B cell (primary cell): ENCODE measurements around the gene HIBCH. TPM values are rescaled to one million over a fixed set of nuclear protein-coding genes. Genes with fewer than 3 reads are reported as not detected.

Source experiments
- ATAC-seq: fragments of 200-7000 bp; cut with Tn5 transposase; one replicate; pipeline ENCODE4 v1.10.0; 2021; ENCODE audit warnings: low read depth, mild to moderate bottlenecking, moderate number of reproducible peaks, moderate library complexity
- CTCF ChIA-PET: fragments of 350-600 bp; sonication (Branson Sonifier 250); formaldehyde crosslinking; loops from one replicate; lab custom pipeline; 2021; ENCODE audit warnings: antibody characterized with exemption, inconsistent platforms; lab: Charles Lee
- POLR2A ChIA-PET: fragments of 350-600 bp; sonication (Branson Sonifier 250); formaldehyde crosslinking; loops from one replicate; lab custom pipeline; 2021; ENCODE audit warnings: antibody characterized with exemption; lab: Charles Lee
- DNase-seq: peaks from one replicate; pipeline ENCODE4 v3.0.0; 2013
- H2AFZ ChIP-seq: 2 replicates; pipeline ENCODE4 v1.6.1; 2012; ENCODE audit warnings: mild to moderate bottlenecking, low read depth, low read length; ENCODE audit not compliant: insufficient read depth, poor library complexity, severe bottlenecking
- H3K27ac ChIP-seq, 2 donors: 1 replicate in 1 of 2; 2 replicates in 1 of 2; pipeline ENCODE4 v1.5.1; 2012 to 2013; ENCODE audit warnings: low read length in 2 of 2, mild to moderate bottlenecking in 2 of 2, moderate library complexity in 1 of 2
- H3K27me3 ChIP-seq, 4 experiments: fragments of 200-600 bp in 1 of 4; sonication (generic) in 1 of 4; replicated peaks in 1 of 4; 1 replicate in 2 of 4; 2 replicates in 2 of 4; pipeline versions ENCODE4 v1.6.1 to v1.7.0; 2013 to 2016; ENCODE audit warnings: low read length in 3 of 4, mild to moderate bottlenecking in 2 of 4, mixed read lengths in 1 of 4, moderate library complexity in 1 of 4; ENCODE audit not compliant: insufficient read depth in 4 of 4, control insufficient read depth in 3 of 4; ENCODE audit errors: control extremely low read depth in 1 of 4
- H3K36me3 ChIP-seq, 2 experiments: replicated peaks in 1 of 2; 1 replicate in 1 of 2; 2 replicates in 1 of 2; pipeline versions ENCODE4 v1.6.1 to v1.7.1; 2013; ENCODE audit warnings: low read length in 1 of 2; ENCODE audit not compliant: insufficient read depth in 2 of 2, control insufficient read depth in 1 of 2; ENCODE audit errors: control extremely low read depth in 1 of 2, extremely low read depth in 1 of 2
- H3K4me1 ChIP-seq, 2 donors: fragments of 200-600 bp in 1 of 2; sonication (generic) in 1 of 2; 1 replicate in 1 of 2; 2 replicates in 1 of 2; pipeline versions ENCODE4 v1.5.1 to v1.6.1; 2013 to 2017; ENCODE audit warnings: low read length in 2 of 2; ENCODE audit not compliant: control insufficient read depth in 2 of 2, insufficient read depth in 2 of 2
- H3K4me2 ChIP-seq: replicated peaks from 2 replicates; pipeline ENCODE3; 2012; ENCODE audit warnings: mild to moderate bottlenecking, low read depth, low read length; ENCODE audit not compliant: poor library complexity, severe bottlenecking
- H3K4me3 ChIP-seq, 5 experiments: fragments of 200-600 bp in 1 of 5; sonication (generic) in 1 of 5; 1 replicate in 3 of 5; 2 replicates in 2 of 5; pipeline versions ENCODE4 v1.5.1 to v1.7.0; 2011 to 2016; ENCODE audit warnings: low read length in 4 of 5, mild to moderate bottlenecking in 4 of 5, low read depth in 2 of 5, control low read depth in 1 of 5, moderate library complexity in 1 of 5; ENCODE audit not compliant: insufficient read depth in 1 of 5; ENCODE audit errors: control extremely low read depth in 1 of 5, extremely low read depth in 1 of 5
- H3K79me2 ChIP-seq: fragments of 200-600 bp; sonication (generic); one replicate; pipeline ENCODE4 v1.6.0; 2016; ENCODE audit warnings: low read length; ENCODE audit not compliant: control insufficient read depth, insufficient read depth
- H3K9ac ChIP-seq: fragments of 200-600 bp; sonication (generic); 2 replicates; pipeline ENCODE4 v1.6.1; 2017; ENCODE audit warnings: mild to moderate bottlenecking, low read length, moderate library complexity
- H3K9me3 ChIP-seq, 3 donors: one replicate each; pipeline versions ENCODE4 v1.6.1 to v1.7.1; 2013; ENCODE audit warnings: low read length in 2 of 3; ENCODE audit not compliant: control insufficient read depth in 2 of 3, insufficient read depth in 1 of 3; ENCODE audit errors: control extremely low read depth in 1 of 3
- H4K20me1 ChIP-seq: 2 replicates; pipeline ENCODE4 v1.6.0; 2012; ENCODE audit warnings: mild to moderate bottlenecking, low read length; ENCODE audit not compliant: insufficient read depth, control insufficient read depth, poor library complexity, severe bottlenecking
- H3K27ac Mint-ChIP-seq: one replicate; pipeline ENCODE4 v1.8.0; 2021; ENCODE audit warnings: mixed read lengths
- H3K27me3 Mint-ChIP-seq: one replicate; pipeline ENCODE4 v1.8.0; 2021; ENCODE audit warnings: mixed read lengths
- H3K4me1 Mint-ChIP-seq: one replicate; pipeline ENCODE4 v1.8.0; 2021; ENCODE audit warnings: mixed read lengths
- H3K4me3 Mint-ChIP-seq: one replicate; pipeline ENCODE4 v1.8.0; 2021; ENCODE audit warnings: mixed read lengths
- H3K9me3 Mint-ChIP-seq: one replicate; pipeline ENCODE4 v1.8.0; 2022; ENCODE audit warnings: mixed read lengths; ENCODE audit not compliant: insufficient read depth
- CTCF ChIP-seq: fragments of 200-600 bp; IDR thresholded peaks from one replicate; pipeline ENCODE4 v1.8.0; 2022; ENCODE audit warnings: antibody characterized with exemption, mild to moderate bottlenecking
- EZH2 ChIP-seq: IDR thresholded peaks from 2 replicates; pipeline ENCODE4 v1.6.1; 2012; ENCODE audit warnings: borderline replicate concordance, low read depth, mild to moderate bottlenecking, moderate library complexity, low read length; ENCODE audit not compliant: insufficient read depth, poor library complexity, severe bottlenecking
- WGBS: methylation state at CpG from one replicate; pipeline ENCODE4 v1.1.5; 2013; ENCODE audit warnings: missing lambda C conversion rate; ENCODE audit not compliant: insufficient coverage; 5-methylcytosine and 5-hydroxymethylcytosine counted together
- intact Hi-C: fragments of 100-400 bp; cut with micrococcal nuclease; formaldehyde crosslinking; loops from one replicate; pipeline ENCODE4 v1.10.0; 2022
- polyA plus RNA-seq: library from polyadenylated mRNA; depleted of rRNA; stranded (reverse); fragments of >200 nt; gene quantifications from 2 replicates; pipeline ENCODE4 v1.2.3, GENCODE V29; 2012
- total RNA-seq, 2 donors: library from RNA; stranded (reverse); fragments of 120-200 nt in 1 of 2; gene quantifications; 1 replicate in 1 of 2; 2 replicates in 1 of 2; pipeline versions ENCODE4 v1.2.3 to v1.2.4, GENCODE V29; 2013 to 2022

HIBCH gene
- total and polyA plus RNA-seq, 2 donors (not counting 1 experiment from before 2014, with no cell fraction given) = 5.6 to 30.2 TPM

GRCh38 chr2:190162851-190163250, 156.8 kb downstream of the HIBCH start:
- peaks cover 0 to 5% (median 2%) of the 10 kb centered on the region in 3 donors for H3K9me3 ChIP-seq
- H3K4me1 ChIP-seq = no peaks in the 10 kb centered on the region
- H3K4me3 Mint-ChIP-seq = no peak overlapping the region
- no peaks in the 10 kb centered on the region for H3K27me3 ChIP-seq
- no peaks in the 10 kb centered on the region for H3K79me2 ChIP-seq
- H3K9me3 Mint-ChIP-seq = peaks cover 5% of the 10 kb centered on the region
- no peak overlapping the region for H3K4me3 ChIP-seq
- H3K4me1 Mint-ChIP-seq = peaks cover 4% of the 10 kb centered on the region
- WGBS = no CpG with 5 or more reads among the region's 11 CpGs
- no peak for ATAC-seq
- H3K27me3 Mint-ChIP-seq = no peaks in the 10 kb centered on the region
- H3K27ac Mint-ChIP-seq = no peak overlapping the region
- DNase-seq = no peak
- TF ChIP-seq EZH2 (no peak), CTCF (no peak)
- H3K27ac ChIP-seq = no peak overlapping the region
- CTCF ChIA-PET = no interaction called here
- no peak overlapping the region for H3K9ac ChIP-seq
- intact Hi-C loops = no loop called here
- no peak overlapping the region for H3K4me2 ChIP-seq
- no peak overlapping the region for H2AFZ ChIP-seq
- no peaks in the 10 kb centered on the region for H4K20me1 ChIP-seq
- POLR2A ChIA-PET = no interaction called here
- no peaks in the 10 kb centered on the region for H3K36me3 ChIP-seq

GRCh38 chr2:190159453-190159852, 160.2 kb downstream of the HIBCH start:
- Histone ChIP-seq H3K9ac (no peak overlapping the region), H3K4me2 (no peak overlapping the region), H3K79me2 (no peaks in the 10 kb centered on the region), H2AFZ (no peak overlapping the region), H3K4me3 (no peak overlapping the region), H3K27me3 (peaks cover 0 to 5% (median 0%) of the 10 kb centered on the region in 4 experiments), H3K4me1 (no peaks in the 10 kb centered on the region), H3K9me3 (no peaks in the 10 kb centered on the region), H4K20me1 (no peaks in the 10 kb centered on the region), H3K36me3 (no peaks in the 10 kb centered on the region), H3K27ac (no peak overlapping the region)
- peaks cover 7% of the 10 kb centered on the region for H3K4me1 Mint-ChIP-seq
- POLR2A ChIA-PET = no interaction called here
- no peak overlapping the region for H3K27ac Mint-ChIP-seq
- no peak for ATAC-seq
- intact Hi-C loops = no loop called here
- TF ChIP-seq CTCF (no peak), EZH2 (no peak)
- DNase-seq = no peak
- no peak overlapping the region for H3K4me3 Mint-ChIP-seq
- no peaks in the 10 kb centered on the region for H3K9me3 Mint-ChIP-seq
- H3K27me3 Mint-ChIP-seq = no peaks in the 10 kb centered on the region
- CTCF ChIA-PET = interaction anchor here (1.6 kb wide), 1 partner anchor 21 kb away, joined by 5 read pairs; a partner anchor contains a TSS
- WGBS = 92% methylated on average over 2 of the region's 3 CpGs
